Measurements from ENCODE around the gene STAT5A.

STAT5A gene

GRCh38 chr17:42268236-42268635, 20.1 kb upstream of the STAT5A start:
- H3K4ac ChIP-seq (ENCODE audit: low read depth in 1 of 2, low read length in 2 of 2), result no peak overlapping the region
- no peak overlapping the region for H2BK5ac ChIP-seq (ENCODE audit: low read depth, low read length, poor library complexity, severe bottlenecking)
- no peak overlapping the region for H2BK15ac ChIP-seq (ENCODE audit: low read depth, poor library complexity, severe bottlenecking)
- H3K4me2 ChIP-seq (ENCODE audit: low read length, poor library complexity, severe bottlenecking), result no peak overlapping the region
- H3K18ac ChIP-seq (ENCODE audit: low read depth in 1 of 2, low read length in 2 of 2), result no peak overlapping the region
- peaks cover 10% of the 10 kb centered on the region for H3K79me1 ChIP-seq (replicated peaks; ENCODE audit: low read length, poor library complexity, severe bottlenecking)
- H2BK12ac ChIP-seq (ENCODE audit: low read length in 2 of 2), result no peak overlapping the region
- H3K27ac ChIP-seq (ENCODE audit: low read length, poor library complexity, severe bottlenecking), result no peak overlapping the region
- H4K8ac ChIP-seq (ENCODE audit: low read length), result no peak overlapping the region
- H2AK5ac ChIP-seq (ENCODE audit: low read length, severe bottlenecking), result no peak overlapping the region
- no peak for DNase-seq
- H3K36me3 ChIP-seq (ENCODE audit: control insufficient read depth in 1 of 2, insufficient read depth in 2 of 2, low read depth in 1 of 2, low read length in 2 of 2), result no peaks in the 10 kb centered on the region
- H3K27me3 ChIP-seq (ENCODE audit: control insufficient read depth in 1 of 2, insufficient read depth in 1 of 2, low read length in 2 of 2), result no peaks in the 10 kb centered on the region
- no peak overlapping the region for H3K23ac ChIP-seq (ENCODE audit: low read length in 2 of 2)
- WGBS, result 88% methylated on average over 5 of the region's 5 CpGs
- no peak overlapping the region for H4K91ac ChIP-seq (ENCODE audit: low read length)
- no peak overlapping the region for H3K9ac ChIP-seq (ENCODE audit: low read length)
- no peak overlapping the region for H2AFZ ChIP-seq (ENCODE audit: low read depth, low read length)
- no peaks in the 10 kb centered on the region for H3K9me3 ChIP-seq (ENCODE audit: control insufficient read depth, low read length)
- H3K4me3 ChIP-seq (ENCODE audit: insufficient read depth in 1 of 2, low read depth in 1 of 2, low read length in 2 of 2), result no peak overlapping the region
- H2BK120ac ChIP-seq (ENCODE audit: low read depth, low read length), result no peak overlapping the region
- H3K4me1 ChIP-seq (ENCODE audit: control insufficient read depth, insufficient read depth, low read depth, low read length), result no peaks in the 10 kb centered on the region
- H3K14ac ChIP-seq (ENCODE audit: low read length in 2 of 2), result no peak overlapping the region

- Histone ChIP-seq H3K9me3 (ENCODE audit: control insufficient read depth, low read length) (no peaks in the 10 kb centered on the region), H3K9ac (ENCODE audit: low read length) (no peak overlapping the region), H2AK5ac (ENCODE audit: low read length, severe bottlenecking) (no peak overlapping the region), H2AFZ (ENCODE audit: low read depth, low read length) (no peak overlapping the region), H2BK12ac (ENCODE audit: low read length in 2 of 2) (no peak overlapping the region), H3K4me2 (ENCODE audit: low read length, poor library complexity, severe bottlenecking) (no peak overlapping the region), H3K27ac (ENCODE audit: low read length, poor library complexity, severe bottlenecking) (no peak overlapping the region), H3K14ac (ENCODE audit: low read length in 2 of 2) (no peak overlapping the region), H3K79me1 (replicated peaks; ENCODE audit: low read length, poor library complexity, severe bottlenecking) (peaks cover 10% of the 10 kb centered on the region), H2BK120ac (ENCODE audit: low read depth, low read length) (no peak overlapping the region), H3K18ac (ENCODE audit: low read depth in 1 of 2, low read length in 2 of 2) (no peak overlapping the region), H2BK5ac (ENCODE audit: low read depth, low read length, poor library complexity, severe bottlenecking) (no peak overlapping the region), H3K4ac (ENCODE audit: low read depth in 1 of 2, low read length in 2 of 2) (no peak overlapping the region), H4K91ac (ENCODE audit: low read length) (no peak overlapping the region), H2BK15ac (ENCODE audit: low read depth, poor library complexity, severe bottlenecking) (no peak overlapping the region), H3K4me3 (ENCODE audit: insufficient read depth in 1 of 2, low read depth in 1 of 2, low read length in 2 of 2) (no peak overlapping the region), H3K4me1 (ENCODE audit: control insufficient read depth, insufficient read depth, low read depth, low read length) (no peaks in the 10 kb centered on the region), H3K23ac (ENCODE audit: low read length in 2 of 2) (no peak overlapping the region), H3K36me3 (ENCODE audit: control insufficient read depth in 1 of 2, insufficient read depth in 2 of 2, low read depth in 1 of 2, low read length in 2 of 2) (no peaks in the 10 kb centered on the region), H3K27me3 (ENCODE audit: control insufficient read depth in 1 of 2, insufficient read depth in 1 of 2, low read length in 2 of 2) (no peaks in the 10 kb centered on the region), H4K8ac (ENCODE audit: low read length) (no peak overlapping the region)
- peak; percentile 70 for DNase-seq
- 57% methylated on average over 1 of the region's 4 CpGs for WGBS
These were observed 18.1 kb upstream of the STAT5A start for GRCh38 chr17:42270170-42270535.

GRCh38 chr17:42270596-42270995, 17.7 kb upstream of the STAT5A start:
- Histone ChIP-seq H2BK15ac (ENCODE audit: low read depth, poor library complexity, severe bottlenecking) (no peak overlapping the region), H3K23ac (ENCODE audit: low read length in 2 of 2) (no peak overlapping the region), H3K79me1 (replicated peaks; ENCODE audit: low read length, poor library complexity, severe bottlenecking) (peaks cover 12% of the 10 kb centered on the region), H3K4me3 (ENCODE audit: insufficient read depth in 1 of 2, low read depth in 1 of 2, low read length in 2 of 2) (no peak overlapping the region), H3K27ac (ENCODE audit: low read length, poor library complexity, severe bottlenecking) (no peak overlapping the region), H3K9ac (ENCODE audit: low read length) (no peak overlapping the region), H2BK12ac (ENCODE audit: low read length in 2 of 2) (no peak overlapping the region), H3K14ac (ENCODE audit: low read length in 2 of 2) (no peak overlapping the region), H3K4ac (ENCODE audit: low read depth in 1 of 2, low read length in 2 of 2) (peak overlapping the region in 1 of 2 experiments; percentile 49), H4K91ac (ENCODE audit: low read length) (no peak overlapping the region), H2AFZ (ENCODE audit: low read depth, low read length) (no peak overlapping the region), H3K27me3 (ENCODE audit: control insufficient read depth in 1 of 2, insufficient read depth in 1 of 2, low read length in 2 of 2) (no peaks in the 10 kb centered on the region), H3K36me3 (ENCODE audit: control insufficient read depth in 1 of 2, insufficient read depth in 2 of 2, low read depth in 1 of 2, low read length in 2 of 2) (no peaks in the 10 kb centered on the region), H3K4me2 (ENCODE audit: low read length, poor library complexity, severe bottlenecking) (no peak overlapping the region), H2BK120ac (ENCODE audit: low read depth, low read length) (no peak overlapping the region), H3K18ac (ENCODE audit: low read depth in 1 of 2, low read length in 2 of 2) (no peak overlapping the region), H2AK5ac (ENCODE audit: low read length, severe bottlenecking) (no peak overlapping the region), H3K9me3 (ENCODE audit: control insufficient read depth, low read length) (no peaks in the 10 kb centered on the region), H2BK5ac (ENCODE audit: low read depth, low read length, poor library complexity, severe bottlenecking) (no peak overlapping the region), H3K4me1 (ENCODE audit: control insufficient read depth, insufficient read depth, low read depth, low read length) (no peaks in the 10 kb centered on the region), H4K8ac (ENCODE audit: low read length) (no peak overlapping the region)
- WGBS, result 91% methylated on average over 6 of the region's 6 CpGs
- DNase-seq, result no peak

GRCh38 chr17:42271006-42271778, 17.1 kb upstream of the STAT5A start:
- Histone ChIP-seq H3K14ac (ENCODE audit: low read length in 2 of 2) (no peak overlapping the region), H3K27me3 (ENCODE audit: control insufficient read depth in 1 of 2, insufficient read depth in 1 of 2, low read length in 2 of 2) (no peaks in the 10 kb centered on the region), H4K91ac (ENCODE audit: low read length) (no peak overlapping the region), H3K23ac (ENCODE audit: low read length in 2 of 2) (no peak overlapping the region), H3K4me1 (ENCODE audit: control insufficient read depth, insufficient read depth, low read depth, low read length) (no peaks in the 10 kb centered on the region), H2BK5ac (ENCODE audit: low read depth, low read length, poor library complexity, severe bottlenecking) (no peak overlapping the region), H3K4me3 (ENCODE audit: insufficient read depth in 1 of 2, low read depth in 1 of 2, low read length in 2 of 2) (no peak overlapping the region), H3K18ac (ENCODE audit: low read depth in 1 of 2, low read length in 2 of 2) (no peak overlapping the region), H3K36me3 (ENCODE audit: control insufficient read depth in 1 of 2, insufficient read depth in 2 of 2, low read depth in 1 of 2, low read length in 2 of 2) (no peaks in the 10 kb centered on the region), H3K27ac (ENCODE audit: low read length, poor library complexity, severe bottlenecking) (no peak overlapping the region), H3K9ac (ENCODE audit: low read length) (no peak overlapping the region), H2AFZ (ENCODE audit: low read depth, low read length) (no peak overlapping the region), H3K9me3 (ENCODE audit: control insufficient read depth, low read length) (no peaks in the 10 kb centered on the region), H2BK12ac (ENCODE audit: low read length in 2 of 2) (no peak overlapping the region), H2AK5ac (ENCODE audit: low read length, severe bottlenecking) (no peak overlapping the region), H3K4me2 (ENCODE audit: low read length, poor library complexity, severe bottlenecking) (no peak overlapping the region), H4K8ac (ENCODE audit: low read length) (no peak overlapping the region), H3K79me1 (replicated peaks; ENCODE audit: low read length, poor library complexity, severe bottlenecking) (peaks cover 15% of the 10 kb centered on the region), H2BK15ac (ENCODE audit: low read depth, poor library complexity, severe bottlenecking) (no peak overlapping the region), H3K4ac (ENCODE audit: low read depth in 1 of 2, low read length in 2 of 2) (no peak overlapping the region), H2BK120ac (ENCODE audit: low read depth, low read length) (no peak overlapping the region)
- no peak for DNase-seq
- WGBS, result 100% methylated on average over 2 of the region's 3 CpGs

Measured in mesenchymal stem cell (in vitro differentiated cells and primary cell).